GM12878 (cell line): ENCODE results near the gene WDFY3. TPM values are rescaled to one million over a fixed set of nuclear protein-coding genes. Genes with fewer than 3 reads are reported as not detected.

Source experiments
- ATAC-seq: fragments of 200-7000 bp; cut with Tn5 transposase; 3 replicates; pipeline ENCODE4 v1.9.1; 2020; ENCODE audit warnings: mild to moderate bottlenecking, moderate library complexity
- BruUV-seq: library from RNA; stranded (reverse); fragments of 400-500 nt; replicated peaks from 2 replicates; lab custom pipeline; 2021; lab: Mats Ljungman, UMichigan
- CTCF ChIA-PET: fragments of 300-600 bp; sonication (Branson Sonifier 250); formaldehyde crosslinking; extraction: SDS; loops from one replicate; lab custom pipeline; 2021; ENCODE audit warnings: inconsistent platforms; lab: Yijun Ruan, JAX
- POLR2A ChIA-PET: fragments of 350-600 bp; formaldehyde crosslinking; extraction: SDS; loops from one replicate; lab custom pipeline; 2021; ENCODE audit warnings: inconsistent platforms; lab: Charles Lee
- RAD21 ChIA-PET: fragments of 300-600 bp; sonication (Branson Sonifier 250); formaldehyde crosslinking; loops from one replicate; lab custom pipeline; 2023; ENCODE audit warnings: antibody characterized with exemption; ENCODE audit not compliant: unreplicated experiment; lab: Charles Lee
- SMC1A ChIA-PET: fragments of 300-600 bp; sonication (Branson Sonifier 250); formaldehyde crosslinking; loops from one replicate; lab custom pipeline; 2023; ENCODE audit not compliant: unreplicated experiment, uncharacterized antibody; lab: Charles Lee
- DNase-seq: peaks from one replicate; pipeline ENCODE4 v3.0.0-alpha.2; 2011; ENCODE audit warnings: low read depth, low spot score
- FAIRE-seq: peaks from 3 replicates; lab custom pipeline; 2011; peaks lifted over from hg19 to GRCh38; lab: Jason Lieb, UNC
- H2AFZ ChIP-seq: 2 replicates; pipeline ENCODE4 v1.6.0; 2011; ENCODE audit warnings: low read depth, low read length, control low read depth; ENCODE audit not compliant: control insufficient read depth
- H3K27ac ChIP-seq: 2 replicates; pipeline ENCODE4 v1.5.1; 2011; ENCODE audit warnings: control low read depth; ENCODE audit not compliant: control insufficient read depth, insufficient read depth
- H3K27me3 ChIP-seq, 2 experiments: replicated peaks in 1 of 2; 2 replicates each; pipeline versions ENCODE4 v1.6.0 to v1.6.1; 2011; ENCODE audit warnings: low read length in 1 of 2; ENCODE audit not compliant: control insufficient read depth in 2 of 2, insufficient read depth in 2 of 2
- H3K36me3 ChIP-seq, 2 experiments: 2 replicates each; pipeline ENCODE4 v1.5.1; 2011; ENCODE audit warnings: low read length in 1 of 2; ENCODE audit not compliant: control insufficient read depth in 2 of 2, insufficient read depth in 2 of 2
- H3K4me1 ChIP-seq: 2 replicates; pipeline ENCODE4 v1.6.1; 2011; ENCODE audit warnings: mild to moderate bottlenecking, low read length, moderate library complexity, mixed read lengths; ENCODE audit not compliant: control insufficient read depth, insufficient read depth
- H3K4me2 ChIP-seq: 2 replicates; pipeline ENCODE4 v1.6.0; 2011; ENCODE audit warnings: control low read depth; ENCODE audit not compliant: control insufficient read depth, insufficient read depth
- H3K4me3 ChIP-seq: fragments of 200-600 bp; sonication (generic); 2 replicates; pipeline ENCODE4 v1.5.1; 2016
- H3K79me2 ChIP-seq: 2 replicates; pipeline ENCODE4 v1.6.0; 2011; ENCODE audit warnings: low read length; ENCODE audit not compliant: control insufficient read depth, insufficient read depth
- H3K9ac ChIP-seq: 2 replicates; pipeline ENCODE4 v1.8.0; 2011; ENCODE audit warnings: low read length, control low read depth, mixed read lengths; ENCODE audit not compliant: control insufficient read depth, insufficient read depth
- H3K9me3 ChIP-seq: replicated peaks from 3 replicates; pipeline ENCODE4 v1.5.1; 2011; ENCODE audit warnings: mild to moderate bottlenecking, low read length; ENCODE audit not compliant: control insufficient read depth, insufficient read depth
- H4K20me1 ChIP-seq: 2 replicates; pipeline ENCODE4 v1.6.0; 2011; ENCODE audit not compliant: control insufficient read depth, insufficient read depth
- BACH1 ChIP-seq: fragments of 450-650 bp; IDR thresholded peaks from 2 replicates; pipeline ENCODE4 v1.6.1; 2017; ENCODE audit warnings: mild to moderate bottlenecking, borderline replicate concordance
- CHD1 ChIP-seq: IDR thresholded peaks from 2 replicates; pipeline ENCODE4 v1.6.1; 2012; ENCODE audit warnings: low read depth, low read length, improper control_type of control experiment
- CUX1 ChIP-seq: IDR thresholded peaks from 2 replicates; pipeline ENCODE4 v1.6.1; 2012; ENCODE audit warnings: improper control_type of control experiment, low read depth, low read length; ENCODE audit not compliant: insufficient replicate concordance
- ESRRA ChIP-seq: IDR thresholded peaks from 2 replicates; pipeline ENCODE4 v1.6.1; 2012; ENCODE audit warnings: mild to moderate bottlenecking, low read length, improper control_type of control experiment
- JUND ChIP-seq: IDR thresholded peaks from 2 replicates; pipeline ENCODE4 v1.6.1; 2012; ENCODE audit warnings: low read depth, mild to moderate bottlenecking, low read length, improper control_type of control experiment, moderate library complexity
- MAX ChIP-seq: IDR thresholded peaks from 2 replicates; pipeline ENCODE4 v1.6.1; 2012; ENCODE audit warnings: low read depth, low read length, improper control_type of control experiment
- MXI1 ChIP-seq: fragments of 150-350 bp; IDR thresholded peaks from 2 replicates; pipeline ENCODE4 v1.6.1; 2011; ENCODE audit warnings: low read depth, mild to moderate bottlenecking, inconsistent platforms, low read length, improper control_type of control experiment
- SKIL ChIP-seq: fragments of 450-650 bp; IDR thresholded peaks from 2 replicates; pipeline ENCODE4 v1.6.1; 2017; ENCODE audit warnings: mild to moderate bottlenecking, low read depth, inconsistent platforms; ENCODE audit not compliant: poor library complexity, severe bottlenecking
- ZBTB40 ChIP-seq: fragments of 450-650 bp; IDR thresholded peaks from 2 replicates; pipeline ENCODE4 v1.6.1; 2016; ENCODE audit warnings: mild to moderate bottlenecking, moderate library complexity, borderline replicate concordance
- ZNF24 ChIP-seq: fragments of 450-650 bp; IDR thresholded peaks from 2 replicates; pipeline ENCODE4 v1.6.1; 2017; ENCODE audit warnings: antibody characterized with exemption, mild to moderate bottlenecking
- ZNF274 ChIP-seq: IDR thresholded peaks from one replicate; pipeline ENCODE4 v1.8.0; 2011; ENCODE audit not compliant: insufficient read length, insufficient read depth
- WGBS: methylation state at CpG from one replicate; pipeline ENCODE4 v1.1.6; 2016; ENCODE audit warnings: low lambda C conversion rate; ENCODE audit not compliant: insufficient replicate concordance, insufficient coverage; ENCODE audit errors: missing lambda C conversion rate; 5-methylcytosine and 5-hydroxymethylcytosine counted together
- in situ Hi-C: fragments of 300-500 bp; cut with MboI; formaldehyde crosslinking; loops from 9 replicates; pipeline ENCODE4 v1.14.3; 2018; ENCODE audit warnings: mixed read lengths
- intact Hi-C: fragments of 100-400 bp; cut with micrococcal nuclease; formaldehyde crosslinking; loops from one replicate; pipeline ENCODE4 v1.14.2; 2022; ENCODE audit not compliant: unreplicated experiment
- polyA plus RNA-seq, 11 experiments: library from polyadenylated mRNA; depleted of rRNA in 4 of 11; unstranded in 6 of 11; stranded (reverse) in 5 of 11; fragments of >200 nt; fragmentation: Nextera tagmentation in 4 of 11; fragmentation: Illumina TruSeq in 1 of 11; extraction: Ambion mirVana in 4 of 11; extraction: Trizol in 1 of 11; gene quantifications; 1 replicate in 1 of 11; 2 replicates in 10 of 11; pipeline versions ENCODE4 v1.2.1 to v1.2.3, GENCODE V29; 2011 to 2016; ENCODE audit warnings: inconsistent platforms in 2 of 11, missing spikeins in 2 of 11, low read depth in 1 of 11
- total RNA-seq, 4 experiments: library from RNA; depleted of rRNA in 3 of 4; stranded (reverse); fragments of >200 nt in 3 of 4; fragmentation: Illumina TruSeq in 1 of 4; extraction: Trizol in 1 of 4; gene quantifications; 2 replicates each; pipeline versions ENCODE4 v1.2.1 to v1.2.3, GENCODE V29; 2013 to 2021

Gene WDFY3
- total and polyA plus RNA-seq, 10 of the 15 experiments (the other 5 are each of a cell fraction or from before 2014, with no cell fraction given) = 0.01 to 0.23 (median 0.12) TPM; not detected in 2

- Histone ChIP-seq H4K20me1 (no peaks in the 10 kb centered on the region), H2AFZ (no peak overlapping the region), H3K27ac (no peak overlapping the region), H3K9me3 (no peaks in the 10 kb centered on the region), H3K9ac (no peak overlapping the region), H3K4me3 (no peak overlapping the region), H3K4me2 (no peak overlapping the region), H3K79me2 (no peaks in the 10 kb centered on the region), H3K36me3 (no peaks in the 10 kb centered on the region), H3K27me3 (no peaks in the 10 kb centered on the region), H3K4me1 (no peaks in the 10 kb centered on the region)
- no peak for TF ChIP-seq JUND
- no peak for TF ChIP-seq CUX1
- TF ChIP-seq BACH1 = no peak
- no peak for TF ChIP-seq SKIL
- TF ChIP-seq MXI1 = no peak
- TF ChIP-seq ZBTB40 = no peak
- TF ChIP-seq CHD1 = no peak
- TF ChIP-seq ZNF274 = no peak
- TF ChIP-seq MAX = no peak
- TF ChIP-seq ZNF24 = no peak
- TF ChIP-seq ESRRA = no peak
- DNase-seq (no peak), ATAC-seq (no peak), FAIRE-seq (no peak)
- RAD21 ChIA-PET = no interaction called here
- no TSS peak for BruUV-seq
- intact Hi-C loops (no loop called here), in situ Hi-C loops (no loop called here)
- CTCF ChIA-PET = no interaction called here
- POLR2A ChIA-PET = no interaction called here
- 27% methylated on average over 4 of the region's 4 CpGs for WGBS
- SMC1A ChIA-PET = interaction anchor here (0.9 kb wide), 1 partner anchor 11 kb away, joined by 3 read pairs; no protein-coding TSS in a partner anchor
Measured at GRCh38 chr4:84875636-84876371, 90.7 kb downstream of the WDFY3 start.
